ENCODE results near the gene TMEM135. TPM values are rescaled to one million over a fixed set of nuclear protein-coding genes. Genes with fewer than 3 reads are reported as not detected.

The TMEM135 gene
- polyA plus RNA-seq, 1 of the 3 experiments (the other 2 are of a cell fraction): 3.0 TPM

GRCh38 chr11:87116185-87116584, 78.5 kb downstream of the TMEM135 start:
- Histone ChIP-seq H3K4me3 (ENCODE audit: low read depth in 2 of 2, low read length in 1 of 2) (no peak overlapping the region), H2AFZ (ENCODE audit: low read depth) (no peak overlapping the region), H3K9ac (no peak overlapping the region), H3K4me1 (ENCODE audit: control insufficient read depth in 1 of 2, insufficient read depth in 2 of 2, low read depth in 1 of 2, low read length in 1 of 2) (peaks cover 2 to 6% of the 10 kb centered on the region in 2 experiments; a peak in 2 of 4 replicates), H3K79me2 (ENCODE audit: insufficient read depth) (no peaks in the 10 kb centered on the region), H3K9me2 (no peaks in the 10 kb centered on the region), H3K27me3 (ENCODE audit: insufficient read depth) (no peaks in the 10 kb centered on the region), H3K9me3 (no peaks in the 10 kb centered on the region), H3K27ac (ENCODE audit: low read depth in 2 of 2, low read length in 1 of 2) (no peak overlapping the region), H3F3A (replicated peaks; ENCODE audit: insufficient read depth) (peaks cover 4% of the 10 kb centered on the region), H4K20me1 (ENCODE audit: insufficient read depth) (no peaks in the 10 kb centered on the region), H3K36me3 (replicated peaks in 1 of 2; ENCODE audit: control insufficient read depth in 1 of 2, insufficient read depth in 2 of 2, low read length in 1 of 2) (no peaks in the 10 kb centered on the region), H3K4me2 (no peak overlapping the region)
- ChIA-PET CTCF (no interaction called here), POLR2A (no interaction called here)
- DNase-seq: peak; percentile 47
- WGBS (ENCODE audit: low lambda C conversion rate): 83% methylated on average over 1 of the region's 1 CpG
- TF ChIP-seq GATA2 (CRISPR knock-in tag; IDR thresholded peaks at IDR 0.05) (peak; percentile 41; the same call in 1 of the 2 replicates), SIN3A (IDR thresholded peaks at IDR 0.05; ENCODE audit: borderline replicate concordance, low read depth, low read length) (no peak), PBX3 (IDR thresholded peaks at IDR 0.05) (0 out of 2 replicates have a peak, but pooled peaks have one; percentile 6), CHD2 (IDR thresholded peaks at IDR 0.05; ENCODE audit: low read length, partially characterized antibody) (peak; percentile 72), NFIC (IDR thresholded peaks at IDR 0.05; ENCODE audit: borderline replicate concordance) (no peak), POLR2AphosphoS5 (IDR thresholded peaks at IDR 0.05; ENCODE audit: low read depth, low read length) (peak; percentile 41; the same call in 1 of the 2 replicates), TCF12 (IDR thresholded peaks at IDR 0.05) (peak; percentile 84), EP300 (IDR thresholded peaks at IDR 0.05; ENCODE audit: borderline replicate concordance in 1 of 2, low read depth in 1 of 2, low read length in 1 of 2) (peak in 1 of 2 experiments; percentile 88; a peak in 2 of 4 replicates), FOXJ3 (CRISPR knock-in tag; IDR thresholded peaks at IDR 0.05) (0 out of 2 replicates have a peak, but pooled peaks have one; percentile 32), RCOR1 (IDR thresholded peaks at IDR 0.05; ENCODE audit: low read length) (peak; percentile 86)

GRCh38 chr11:87120937-87121336, 83.2 kb downstream of the TMEM135 start:
- Histone ChIP-seq H3K9me2 (no peaks in the 10 kb centered on the region), H3K36me3 (replicated peaks in 1 of 2; ENCODE audit: control insufficient read depth in 1 of 2, insufficient read depth in 2 of 2, low read length in 1 of 2) (no peaks in the 10 kb centered on the region), H3K9me3 (peaks cover 3% of the 10 kb centered on the region; the same call in 1 of the 2 replicates), H3F3A (replicated peaks; ENCODE audit: insufficient read depth) (no peaks in the 10 kb centered on the region), H3K9ac (no peak overlapping the region), H3K27ac (ENCODE audit: low read depth in 2 of 2, low read length in 1 of 2) (no peak overlapping the region), H3K79me2 (ENCODE audit: insufficient read depth) (no peaks in the 10 kb centered on the region), H3K4me1 (ENCODE audit: control insufficient read depth in 1 of 2, insufficient read depth in 2 of 2, low read depth in 1 of 2, low read length in 1 of 2) (peaks cover 0 to 10% of the 10 kb centered on the region in 2 experiments; a peak in 2 of 4 replicates), H2AFZ (ENCODE audit: low read depth) (no peak overlapping the region), H3K4me2 (no peak overlapping the region), H3K27me3 (ENCODE audit: insufficient read depth) (no peaks in the 10 kb centered on the region), H4K20me1 (ENCODE audit: insufficient read depth) (no peaks in the 10 kb centered on the region), H3K4me3 (ENCODE audit: low read depth in 2 of 2, low read length in 1 of 2) (no peak overlapping the region)
- TF ChIP-seq USF2 (IDR thresholded peaks at IDR 0.05; ENCODE audit: borderline replicate concordance, low read depth, low read length) (no peak), ZBTB33 (IDR thresholded peaks at IDR 0.05; ENCODE audit: borderline replicate concordance, low read depth) (no peak), PBX3 (IDR thresholded peaks at IDR 0.05) (no peak), EP300 (IDR thresholded peaks at IDR 0.05; ENCODE audit: borderline replicate concordance in 1 of 2, low read depth in 1 of 2, low read length in 1 of 2) (no peak)
- POLR2A ChIA-PET: no interaction called here
- DNase-seq: no peak
- 96% methylated on average over 1 of the region's 1 CpG for WGBS (ENCODE audit: low lambda C conversion rate)
- CTCF ChIA-PET: no interaction called here

Data from SK-N-SH (cell line).